ENCODE measurements around the gene INS. TPM values are rescaled to one million over a fixed set of nuclear protein-coding genes. Genes with fewer than 3 reads are reported as not detected.

Gene INS
- total RNA-seq, 1 experiment from 2014 or later = not detected

DNA sequence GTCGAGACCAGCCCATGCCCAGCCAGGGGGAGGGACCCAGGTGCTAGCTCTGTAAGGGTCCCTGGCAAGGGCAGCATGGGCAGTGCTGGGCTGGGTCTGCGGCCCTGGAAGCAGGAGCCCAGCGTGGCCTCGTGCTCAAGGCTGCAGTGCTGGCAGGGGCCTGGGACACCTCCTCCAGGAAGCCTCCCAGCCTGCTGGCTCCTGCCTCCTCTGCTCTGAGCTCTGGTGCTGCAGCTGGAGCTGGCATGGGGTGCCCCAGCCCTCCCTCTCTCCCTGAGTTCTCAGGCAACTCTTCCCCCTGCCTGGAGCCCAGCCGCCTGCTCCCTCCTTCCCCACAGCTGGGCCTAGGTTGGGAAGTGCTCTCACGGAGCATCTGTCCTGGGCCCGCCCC lies 6.8 kb downstream of the INS start:
- no peak overlapping the region for H3K56ac ChIP-seq (ENCODE audit: insufficient read length, low read depth, low read length)
- no peak overlapping the region for H3K4me3 Mint-ChIP-seq
- no peak for DNase-seq
- H3K23ac ChIP-seq (ENCODE audit: insufficient read length, low read depth, low read length) = no peak overlapping the region
- no peak overlapping the region for H4K5ac ChIP-seq (ENCODE audit: insufficient read length, low read depth, low read length)
- peaks cover 29% of the 10 kb centered on the region for H3K27me3 Mint-ChIP-seq (ENCODE audit: low read depth)
- no peak overlapping the region for H2BK15ac ChIP-seq (ENCODE audit: low read depth, low read length)
- no peaks in the 10 kb centered on the region for H3K9me3 ChIP-seq (ENCODE audit: control insufficient read depth, low read depth, low read length)
- H2BK20ac ChIP-seq (ENCODE audit: low read depth, low read length, poor library complexity, severe bottlenecking) = no peak overlapping the region
- no peaks in the 10 kb centered on the region for H3K4me1 ChIP-seq (ENCODE audit: insufficient read depth, low read length)
- peaks cover 15 to 17% of the 10 kb centered on the region in 2 experiments for H3K4me1 Mint-ChIP-seq
- no peak overlapping the region for H2BK12ac ChIP-seq (ENCODE audit: insufficient read length, low read depth, low read length)
- H3K9ac ChIP-seq (ENCODE audit: extremely low read depth, insufficient read length, low read length) = no peak overlapping the region
- no peak overlapping the region for H3K14ac ChIP-seq (ENCODE audit: insufficient read depth, low read length)
- no peaks in the 10 kb centered on the region for H3K23me2 ChIP-seq (ENCODE audit: insufficient read length, low read depth, low read length, poor library complexity, severe bottlenecking)
- H3K36me3 Mint-ChIP-seq (ENCODE audit: insufficient read depth in 1 of 3, low read depth in 3 of 3) = no peaks in the 10 kb centered on the region
- H2AFZ ChIP-seq (ENCODE audit: low read length) = no peak overlapping the region
- no peak overlapping the region for H2BK5ac ChIP-seq (ENCODE audit: insufficient read length, low read length)
- H4K20me1 ChIP-seq (ENCODE audit: control insufficient read depth, insufficient read depth, insufficient read length) = no peaks in the 10 kb centered on the region
- H3K79me2 ChIP-seq (ENCODE audit: insufficient read depth, low read length) = no peaks in the 10 kb centered on the region
- H3K79me1 ChIP-seq (ENCODE audit: insufficient read depth, low read depth, low read length, poor library complexity, severe bottlenecking) = no peaks in the 10 kb centered on the region
- H4K8ac ChIP-seq (replicated peaks; ENCODE audit: insufficient read length, low read depth, low read length) = no peak overlapping the region
- H4K91ac ChIP-seq (ENCODE audit: insufficient read length, low read depth, low read length) = no peak overlapping the region
- H3K27me3 ChIP-seq (ENCODE audit: insufficient read depth, low read length) = peaks cover 4% of the 10 kb centered on the region; the same call in 1 of the 2 replicates
- H3K27ac ChIP-seq (ENCODE audit: insufficient read length, low read depth, low read length) = no peak overlapping the region
- no peak overlapping the region for H3K4ac ChIP-seq (ENCODE audit: low read depth, low read length)
- no peak overlapping the region; a peak in 1 of 7 replicates for H3K27ac Mint-ChIP-seq
- no peak overlapping the region for H3K18ac ChIP-seq (ENCODE audit: insufficient read length, low read depth, low read length)
- no peaks in the 10 kb centered on the region for H3K9me3 Mint-ChIP-seq
- TF ChIP-seq, protein P1, sequence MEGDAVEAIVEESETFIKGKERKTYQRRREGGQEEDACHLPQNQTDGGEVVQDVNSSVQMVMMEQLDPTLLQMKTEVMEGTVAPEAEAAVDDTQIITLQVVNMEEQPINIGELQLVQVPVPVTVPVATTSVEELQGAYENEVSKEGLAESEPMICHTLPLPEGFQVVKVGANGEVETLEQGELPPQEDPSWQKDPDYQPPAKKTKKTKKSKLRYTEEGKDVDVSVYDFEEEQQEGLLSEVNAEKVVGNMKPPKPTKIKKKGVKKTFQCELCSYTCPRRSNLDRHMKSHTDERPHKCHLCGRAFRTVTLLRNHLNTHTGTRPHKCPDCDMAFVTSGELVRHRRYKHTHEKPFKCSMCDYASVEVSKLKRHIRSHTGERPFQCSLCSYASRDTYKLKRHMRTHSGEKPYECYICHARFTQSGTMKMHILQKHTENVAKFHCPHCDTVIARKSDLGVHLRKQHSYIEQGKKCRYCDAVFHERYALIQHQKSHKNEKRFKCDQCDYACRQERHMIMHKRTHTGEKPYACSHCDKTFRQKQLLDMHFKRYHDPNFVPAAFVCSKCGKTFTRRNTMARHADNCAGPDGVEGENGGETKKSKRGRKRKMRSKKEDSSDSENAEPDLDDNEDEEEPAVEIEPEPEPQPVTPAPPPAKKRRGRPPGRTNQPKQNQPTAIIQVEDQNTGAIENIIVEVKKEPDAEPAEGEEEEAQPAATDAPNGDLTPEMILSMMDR (conservative IDR thresholded peaks at IDR 0.05) = no peak
- H3K4me2 ChIP-seq (ENCODE audit: insufficient read depth, insufficient read length, low read length) = no peak overlapping the region
- H3T11ph ChIP-seq (ENCODE audit: low read length) = no peak overlapping the region
- no peak overlapping the region for H2AK5ac ChIP-seq (ENCODE audit: insufficient read length, low read length)
- no peak overlapping the region for H2BK120ac ChIP-seq (ENCODE audit: low read depth, low read length, poor library complexity, severe bottlenecking)
- WGBS (ENCODE audit: extremely low coverage, insufficient read length, low lambda C conversion rate) = no CpG with 5 or more reads among the region's 7 CpGs

All from H9 (cell line).